ENCODE results near the gene CBX2.

Gene CBX2

DNA sequence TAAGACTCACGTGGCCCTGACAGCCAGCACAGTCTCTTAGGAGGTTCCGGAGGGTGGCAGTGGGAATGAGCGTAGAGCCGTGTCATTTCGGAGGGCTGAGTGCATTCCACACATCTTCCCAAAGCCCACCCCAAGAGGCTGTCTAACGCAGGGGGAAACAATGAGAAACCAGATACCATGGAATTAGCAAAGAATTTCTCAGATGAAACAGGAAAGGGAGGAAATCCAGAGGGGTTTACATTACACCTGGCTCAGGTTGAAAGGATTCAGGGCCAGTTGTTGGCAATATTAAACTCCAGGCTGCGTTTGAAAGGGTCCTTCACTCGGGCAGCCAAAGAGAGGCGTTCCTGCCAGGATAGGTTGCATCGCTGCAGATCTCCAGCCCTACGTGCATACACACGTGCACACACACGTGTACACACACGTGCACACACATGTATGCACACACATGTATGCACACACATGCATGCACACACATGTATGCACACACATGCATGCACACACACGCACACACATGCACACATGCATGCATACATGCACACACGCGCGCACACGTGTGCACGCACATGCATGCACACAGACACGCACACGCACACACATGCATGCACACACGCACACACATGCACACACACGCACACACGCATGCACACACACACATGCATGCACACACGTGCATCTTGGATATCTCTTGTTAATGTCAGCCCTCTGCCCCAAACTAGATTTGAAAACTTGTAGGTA lies 49.1 kb downstream of the CBX2 start:
- Histone ChIP-seq H3K9ac (no peak overlapping the region), H3K4me2 (ENCODE audit: low read length) (no peak overlapping the region), H3K4me3 (ENCODE audit: low read depth, low read length) (no peak overlapping the region), H3K27me3 (ENCODE audit: control insufficient read depth, insufficient read depth, low read length) (no peaks in the 10 kb centered on the region), H3K9me3 (ENCODE audit: control insufficient read depth, low read length) (no peaks in the 10 kb centered on the region), H3K27ac (no peak overlapping the region), H3K4me1 (peaks cover 14% of the 10 kb centered on the region), H3K36me3 (ENCODE audit: control insufficient read depth, insufficient read depth, low read length) (no peaks in the 10 kb centered on the region), H3K79me2 (no peaks in the 10 kb centered on the region), H2AFZ (no peak overlapping the region)
- no peak for TF ChIP-seq CTCF (IDR thresholded peaks at IDR 0.05)

- no peak overlapping the region for H3K4me3 ChIP-seq (ENCODE audit: low read depth, low read length)
- no peak overlapping the region for H3K9ac ChIP-seq
- peaks cover 27% of the 10 kb centered on the region for H3K4me1 ChIP-seq
- no peak overlapping the region for H3K4me2 ChIP-seq (ENCODE audit: low read length)
- H3K27ac ChIP-seq, result no peak overlapping the region
- no peak overlapping the region for H2AFZ ChIP-seq
- H3K79me2 ChIP-seq, result peaks cover 4% of the 10 kb centered on the region
- TF ChIP-seq CTCF (IDR thresholded peaks at IDR 0.05), result no peak
- H3K36me3 ChIP-seq (ENCODE audit: control insufficient read depth, insufficient read depth, low read length), result no peaks in the 10 kb centered on the region
- H3K9me3 ChIP-seq (ENCODE audit: control insufficient read depth, low read length), result no peaks in the 10 kb centered on the region
- H3K27me3 ChIP-seq (ENCODE audit: control insufficient read depth, insufficient read depth, low read length), result no peaks in the 10 kb centered on the region
Measured at GRCh38 chr17:79829004-79829403, 51.1 kb downstream of the CBX2 start.

- no peak overlapping the region for H3K27ac ChIP-seq
- H3K4me3 ChIP-seq (ENCODE audit: low read depth, low read length), result no peak overlapping the region
- no peaks in the 10 kb centered on the region for H3K9me3 ChIP-seq (ENCODE audit: control insufficient read depth, low read length)
- no peak for TF ChIP-seq CTCF (IDR thresholded peaks at IDR 0.05)
- H2AFZ ChIP-seq, result no peak overlapping the region
- H3K4me2 ChIP-seq (ENCODE audit: low read length), result no peak overlapping the region
- H3K36me3 ChIP-seq (ENCODE audit: control insufficient read depth, insufficient read depth, low read length), result no peaks in the 10 kb centered on the region
- H3K79me2 ChIP-seq, result peaks cover 5% of the 10 kb centered on the region
- no peaks in the 10 kb centered on the region for H3K27me3 ChIP-seq (ENCODE audit: control insufficient read depth, insufficient read depth, low read length)
- peaks cover 27% of the 10 kb centered on the region for H3K4me1 ChIP-seq
- no peak overlapping the region for H3K9ac ChIP-seq
Measured at GRCh38 chr17:79829457-79829856, 51.5 kb downstream of the CBX2 start.

DNA sequence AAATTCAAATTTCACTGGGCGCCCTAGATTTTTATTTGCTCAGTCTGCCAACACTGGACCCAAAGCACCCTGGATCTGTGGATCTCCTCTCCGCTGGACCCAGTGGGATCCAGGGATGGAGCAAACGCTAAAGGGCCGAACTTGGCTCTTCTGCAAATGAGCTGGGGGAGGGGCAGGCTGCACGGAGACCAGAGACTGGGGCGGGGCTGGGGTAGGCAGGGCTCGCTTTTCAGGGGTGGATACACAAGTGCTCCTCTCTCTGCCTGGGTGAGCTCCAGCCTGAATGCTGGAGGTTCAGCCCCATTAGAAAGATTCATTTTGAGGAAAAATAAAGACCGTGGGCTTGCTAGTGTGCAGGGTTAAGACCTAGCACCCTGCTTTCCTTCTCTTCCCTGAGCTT lies 52.4 kb downstream of the CBX2 start:
- H3K9ac ChIP-seq, result no peak overlapping the region
- peaks cover 13% of the 10 kb centered on the region for H3K79me2 ChIP-seq
- no peak overlapping the region for H2AFZ ChIP-seq
- H3K9me3 ChIP-seq (ENCODE audit: control insufficient read depth, low read length), result no peaks in the 10 kb centered on the region
- no peak for TF ChIP-seq CTCF (IDR thresholded peaks at IDR 0.05)
- no peaks in the 10 kb centered on the region for H3K27me3 ChIP-seq (ENCODE audit: control insufficient read depth, insufficient read depth, low read length)
- H3K4me3 ChIP-seq (ENCODE audit: low read depth, low read length), result no peak overlapping the region
- no peaks in the 10 kb centered on the region for H3K36me3 ChIP-seq (ENCODE audit: control insufficient read depth, insufficient read depth, low read length)
- H3K4me2 ChIP-seq (ENCODE audit: low read length), result no peak overlapping the region
- H3K4me1 ChIP-seq, result peaks cover 27% of the 10 kb centered on the region
- H3K27ac ChIP-seq, result no peak overlapping the region

DNA sequence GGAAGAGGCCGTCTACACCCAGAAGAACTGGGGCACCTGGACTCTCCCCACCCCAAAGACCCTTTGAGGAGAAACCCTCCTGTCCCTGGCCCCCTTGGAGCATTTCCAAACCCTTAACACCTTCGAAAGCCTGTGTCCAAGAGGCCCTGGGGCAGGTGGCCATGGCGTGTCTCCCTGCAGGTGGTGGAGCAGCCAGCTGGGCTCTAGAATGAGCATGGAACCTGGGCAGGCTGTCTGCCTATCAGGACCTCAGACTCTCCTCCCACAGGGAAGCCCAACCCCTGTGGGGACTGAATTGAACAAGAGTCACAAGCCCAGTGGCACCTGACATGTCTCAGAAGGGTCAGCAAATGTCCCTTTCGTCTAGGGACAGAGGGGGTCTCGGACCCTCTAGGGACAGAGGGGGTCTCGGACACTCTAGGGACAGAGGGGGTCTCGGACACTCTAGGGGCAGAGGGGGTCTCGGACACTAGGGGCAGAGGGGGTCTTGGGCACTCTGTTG lies 52.9 kb downstream of the CBX2 start:
- no peak overlapping the region for H2AFZ ChIP-seq
- peak overlapping the region; percentile 31 for H3K4me3 ChIP-seq (ENCODE audit: low read depth, low read length)
- H3K9me3 ChIP-seq (ENCODE audit: control insufficient read depth, low read length), result no peaks in the 10 kb centered on the region
- no peaks in the 10 kb centered on the region for H3K27me3 ChIP-seq (ENCODE audit: control insufficient read depth, insufficient read depth, low read length)
- no peak overlapping the region for H3K27ac ChIP-seq
- no peak overlapping the region for H3K9ac ChIP-seq
- no peaks in the 10 kb centered on the region for H3K36me3 ChIP-seq (ENCODE audit: control insufficient read depth, insufficient read depth, low read length)
- peak overlapping the region; percentile 81 for H3K4me2 ChIP-seq (ENCODE audit: low read length)
- peaks cover 13% of the 10 kb centered on the region for H3K79me2 ChIP-seq
- TF ChIP-seq CTCF (IDR thresholded peaks at IDR 0.05), result no peak
- H3K4me1 ChIP-seq, result peaks cover 27% of the 10 kb centered on the region
